Neural cell (in vitro differentiated cells): ENCODE measurements around the gene AHRR. TPM values are rescaled to one million over a fixed set of nuclear protein-coding genes. Genes with fewer than 3 reads are reported as not detected.

Experiments
- H2AFZ ChIP-seq: fragments of 200-600, 300-800 bp; sonication (generic), shearing (Covaris generic); 2 replicates; pipeline ENCODE4 v1.6.0; 2014; ENCODE audit warnings: low read depth, mild to moderate bottlenecking, antibody characterized with exemption, low read length, moderate library complexity
- H3F3A ChIP-seq: fragments of 200-600 bp; shearing (Covaris generic); 2 replicates; pipeline ENCODE4 v1.6.1; 2016; ENCODE audit warnings: mild to moderate bottlenecking, moderate library complexity, mixed read lengths, antibody characterized with exemption, low read length; ENCODE audit not compliant: insufficient read depth, poor library complexity, severe bottlenecking
- H3K27ac ChIP-seq: fragments of 200-600, 300-800 bp; sonication (generic), shearing (Covaris generic); 2 replicates; pipeline ENCODE4 v1.5.1; 2014; ENCODE audit warnings: mild to moderate bottlenecking, low read length, moderate library complexity
- H3K27me3 ChIP-seq: fragments of 300-800, 200-600 bp; sonication (generic), shearing (Covaris generic); 2 replicates; pipeline ENCODE4 v1.6.0; 2014; ENCODE audit warnings: mild to moderate bottlenecking, low read depth, low read length, moderate library complexity; ENCODE audit not compliant: insufficient read depth
- H3K36me3 ChIP-seq: fragments of 300-800, 200-600 bp; sonication (generic), shearing (Covaris generic); 2 replicates; pipeline ENCODE4 v1.5.1; 2014; ENCODE audit warnings: mild to moderate bottlenecking, antibody characterized with exemption, low read length, moderate library complexity; ENCODE audit not compliant: insufficient read depth
- H3K4me2 ChIP-seq: fragments of 300-800, 200-600 bp; sonication (generic), shearing (Covaris generic); 2 replicates; pipeline ENCODE4 v1.6.0; 2014; ENCODE audit warnings: mild to moderate bottlenecking, low read length
- H3K4me3 ChIP-seq: fragments of 300-800, 200-600 bp; sonication (generic), shearing (Covaris generic); 2 replicates; pipeline ENCODE4 v1.5.1; 2014; ENCODE audit warnings: mild to moderate bottlenecking, low read length, moderate library complexity
- H3K79me2 ChIP-seq: fragments of 200-600 bp; shearing (Covaris generic); replicated peaks from 2 replicates; pipeline ENCODE4 v1.6.0; 2014; ENCODE audit warnings: mild to moderate bottlenecking, low read length, moderate library complexity; ENCODE audit not compliant: insufficient read depth
- H3K9ac ChIP-seq: fragments of 300-800, 200-600 bp; sonication (generic), shearing (Covaris generic); 2 replicates; pipeline ENCODE4 v1.6.1; 2016; ENCODE audit warnings: mild to moderate bottlenecking, low read length, mixed read lengths
- H3K9me2 ChIP-seq: fragments of 200-600 bp; shearing (Covaris generic); 2 replicates; pipeline ENCODE4 v1.6.1; 2016; ENCODE audit warnings: mild to moderate bottlenecking, low read length, mixed read lengths; ENCODE audit not compliant: insufficient read depth
- H3K9me3 ChIP-seq: fragments of 200-600, 300-800 bp; sonication (generic), shearing (Covaris generic); 2 replicates; pipeline ENCODE4 v1.6.1; 2016; ENCODE audit warnings: mild to moderate bottlenecking, mixed run types, low read length, moderate library complexity, mixed read lengths
- H4K20me1 ChIP-seq: fragments of 200-600 bp; shearing (Covaris generic); 2 replicates; pipeline ENCODE4 v1.6.1; 2016; ENCODE audit warnings: mild to moderate bottlenecking, mixed run types; ENCODE audit not compliant: insufficient read depth
- EP300 ChIP-seq: fragments of 450-650 bp; conservative IDR thresholded peaks from 2 replicates; pipeline ENCODE4 v1.6.1; 2014; ENCODE audit warnings: antibody characterized with exemption, mild to moderate bottlenecking, moderate library complexity; ENCODE audit not compliant: poor library complexity, severe bottlenecking
- EZH2 ChIP-seq: fragments of 200-600, 300-800 bp; shearing (Covaris generic), sonication (generic); IDR thresholded peaks from 2 replicates; pipeline ENCODE4 v1.6.1; 2014; ENCODE audit warnings: antibody characterized with exemption, low read length, borderline replicate concordance, mild to moderate bottlenecking; ENCODE audit not compliant: insufficient read depth, poor library complexity, severe bottlenecking
- MXI1 ChIP-seq: fragments of 450-650 bp; conservative IDR thresholded peaks from 2 replicates; pipeline ENCODE4 v1.6.1; 2014; ENCODE audit warnings: antibody characterized with exemption, mild to moderate bottlenecking; ENCODE audit not compliant: poor library complexity, severe bottlenecking
- POLR2AphosphoS5 ChIP-seq: IDR thresholded peaks from 2 replicates; pipeline ENCODE4 v1.6.1; 2012
- RAD21 ChIP-seq: fragments of 450-650 bp; conservative IDR thresholded peaks from 2 replicates; pipeline ENCODE4 v1.6.1; 2014; ENCODE audit warnings: antibody characterized with exemption, mild to moderate bottlenecking, moderate library complexity
- SMC3 ChIP-seq: fragments of 450-650 bp; conservative IDR thresholded peaks from 2 replicates; pipeline ENCODE4 v1.6.1; 2014; ENCODE audit warnings: antibody characterized with exemption, mild to moderate bottlenecking, moderate library complexity; ENCODE audit not compliant: poor library complexity
- TAF1 ChIP-seq: IDR thresholded peaks from 2 replicates; pipeline ENCODE4 v1.6.1; 2012; ENCODE audit warnings: low read depth
- polyA plus RNA-seq: library from polyadenylated mRNA; depleted of rRNA; stranded (reverse); fragments of >200 nt; gene quantifications from 2 replicates; pipeline ENCODE4 v1.2.3, GENCODE V29; 2014
- TF ChIP-seq, protein P1 (sequence below): fragments of 450-650 bp; IDR thresholded peaks from 2 replicates; pipeline ENCODE4 v1.5.1; 2014; ENCODE audit warnings: antibody characterized with exemption, mild to moderate bottlenecking, moderate library complexity; ENCODE audit not compliant: poor library complexity, severe bottlenecking
- TF ChIP-seq, protein P2 (sequence below): IDR thresholded peaks from 2 replicates; pipeline ENCODE4 v1.6.1; 2012; ENCODE audit warnings: borderline replicate concordance

AHRR gene
- polyA plus RNA-seq, 1 donor from 2014 or later = 0.26 TPM

- no peak overlapping the region for H3K9ac ChIP-seq
- H3K4me2 ChIP-seq = no peak overlapping the region
- no peaks in the 10 kb centered on the region for H3K9me3 ChIP-seq
- TF ChIP-seq, protein P1, sequence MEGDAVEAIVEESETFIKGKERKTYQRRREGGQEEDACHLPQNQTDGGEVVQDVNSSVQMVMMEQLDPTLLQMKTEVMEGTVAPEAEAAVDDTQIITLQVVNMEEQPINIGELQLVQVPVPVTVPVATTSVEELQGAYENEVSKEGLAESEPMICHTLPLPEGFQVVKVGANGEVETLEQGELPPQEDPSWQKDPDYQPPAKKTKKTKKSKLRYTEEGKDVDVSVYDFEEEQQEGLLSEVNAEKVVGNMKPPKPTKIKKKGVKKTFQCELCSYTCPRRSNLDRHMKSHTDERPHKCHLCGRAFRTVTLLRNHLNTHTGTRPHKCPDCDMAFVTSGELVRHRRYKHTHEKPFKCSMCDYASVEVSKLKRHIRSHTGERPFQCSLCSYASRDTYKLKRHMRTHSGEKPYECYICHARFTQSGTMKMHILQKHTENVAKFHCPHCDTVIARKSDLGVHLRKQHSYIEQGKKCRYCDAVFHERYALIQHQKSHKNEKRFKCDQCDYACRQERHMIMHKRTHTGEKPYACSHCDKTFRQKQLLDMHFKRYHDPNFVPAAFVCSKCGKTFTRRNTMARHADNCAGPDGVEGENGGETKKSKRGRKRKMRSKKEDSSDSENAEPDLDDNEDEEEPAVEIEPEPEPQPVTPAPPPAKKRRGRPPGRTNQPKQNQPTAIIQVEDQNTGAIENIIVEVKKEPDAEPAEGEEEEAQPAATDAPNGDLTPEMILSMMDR = no peak
- no peak for TF ChIP-seq RAD21
- no peak for TF ChIP-seq EZH2
- TF ChIP-seq TAF1 = no peak
- no peak overlapping the region for H2AFZ ChIP-seq
- H3K27ac ChIP-seq = no peak overlapping the region
- H3K27me3 ChIP-seq = peaks cover 29% of the 10 kb centered on the region
- H3K36me3 ChIP-seq = no peaks in the 10 kb centered on the region
- no peaks in the 10 kb centered on the region for H3K79me2 ChIP-seq
- no peaks in the 10 kb centered on the region for H4K20me1 ChIP-seq
- H3K9me2 ChIP-seq = no peaks in the 10 kb centered on the region
- H3F3A ChIP-seq = no peaks in the 10 kb centered on the region
- H3K4me3 ChIP-seq = no peak overlapping the region
Observed at GRCh38 chr5:376799-377325, 55.3 kb downstream of the AHRR start.

DNA sequence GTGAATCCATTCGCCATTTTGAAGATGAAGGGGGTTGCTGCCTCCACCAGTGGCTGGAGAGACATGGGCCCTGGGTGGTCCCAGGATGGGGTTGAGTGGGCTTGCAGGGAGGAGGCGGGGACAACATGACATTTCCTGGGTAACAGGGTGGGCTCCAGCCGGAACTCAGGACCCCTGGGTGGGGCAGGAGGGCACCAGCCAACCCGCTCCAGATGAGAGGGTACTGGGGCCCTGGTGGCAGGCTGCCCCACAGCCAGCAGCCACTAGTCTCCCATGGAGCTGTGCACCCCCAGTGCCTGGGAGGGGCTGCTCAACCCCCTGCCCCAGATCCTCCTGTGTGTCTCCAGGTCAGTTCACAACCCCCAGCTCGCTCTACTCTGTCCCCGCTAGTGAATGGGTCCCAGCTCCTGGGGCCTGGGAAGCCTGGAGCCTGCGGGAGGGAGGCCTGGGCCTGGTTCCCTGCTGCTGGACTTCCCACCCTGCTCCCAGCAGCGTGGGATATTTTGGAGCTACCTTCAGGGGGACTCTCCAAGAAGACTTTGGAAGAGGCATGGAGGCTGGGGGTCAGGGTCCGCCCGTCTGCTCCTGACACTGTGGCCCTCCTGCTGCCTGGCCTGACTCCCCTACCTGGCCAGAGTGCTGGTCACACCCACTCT is 55.9 kb downstream of the AHRR start:
- no peaks in the 10 kb centered on the region for H3K79me2 ChIP-seq
- H3K9me2 ChIP-seq = no peaks in the 10 kb centered on the region
- no peak overlapping the region for H3K4me2 ChIP-seq
- H2AFZ ChIP-seq = no peak overlapping the region
- H3K36me3 ChIP-seq = no peaks in the 10 kb centered on the region
- H3F3A ChIP-seq = no peaks in the 10 kb centered on the region
- H4K20me1 ChIP-seq = no peaks in the 10 kb centered on the region
- peaks cover 25% of the 10 kb centered on the region for H3K27me3 ChIP-seq
- no peaks in the 10 kb centered on the region for H3K9me3 ChIP-seq
- no peak overlapping the region for H3K4me3 ChIP-seq
- H3K9ac ChIP-seq = no peak overlapping the region
- TF ChIP-seq EP300 (no peak), RAD21 (no peak), MXI1 (no peak), EZH2 (no peak)
- no peak overlapping the region for H3K27ac ChIP-seq

DNA sequence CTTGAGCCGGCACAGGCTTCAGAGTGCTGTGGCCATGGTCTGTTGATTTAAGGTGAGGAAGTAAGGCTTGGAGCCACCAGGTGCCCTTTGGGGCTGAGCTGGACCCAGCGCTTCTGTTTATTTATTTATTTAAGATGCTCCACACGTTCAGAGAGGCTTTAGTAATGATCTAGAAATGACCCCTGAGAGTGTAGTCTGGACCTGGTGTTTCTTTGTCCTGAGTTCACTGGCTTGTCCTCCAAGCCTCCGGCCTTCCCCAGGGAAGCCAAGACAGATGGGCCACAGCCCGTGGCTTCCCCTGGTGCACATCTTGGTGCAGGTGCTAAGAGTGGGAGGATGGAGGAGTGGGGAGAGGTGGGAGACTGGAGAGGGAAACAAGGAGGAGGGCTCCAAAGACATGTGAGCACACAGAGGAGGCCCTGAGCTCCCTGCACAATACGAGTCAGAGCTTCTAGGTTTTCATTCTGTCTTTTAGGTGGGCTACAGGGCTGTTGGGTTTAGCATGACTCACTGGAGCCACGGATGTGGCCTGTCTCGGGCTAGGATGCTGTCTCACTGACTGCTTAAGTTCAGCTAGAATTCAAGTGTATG is 56.9 kb downstream of the AHRR start:
- no peak overlapping the region for H2AFZ ChIP-seq
- peaks cover 16% of the 10 kb centered on the region for H3K27me3 ChIP-seq
- H3K9ac ChIP-seq = no peak overlapping the region
- no peaks in the 10 kb centered on the region for H3K36me3 ChIP-seq
- H3F3A ChIP-seq = no peaks in the 10 kb centered on the region
- no peaks in the 10 kb centered on the region for H3K9me3 ChIP-seq
- no peaks in the 10 kb centered on the region for H3K9me2 ChIP-seq
- H3K79me2 ChIP-seq = no peaks in the 10 kb centered on the region
- no peak overlapping the region for H3K27ac ChIP-seq
- no peak for TF ChIP-seq TAF1
- TF ChIP-seq POLR2AphosphoS5 = no peak
- TF ChIP-seq EZH2 = no peak
- no peak for TF ChIP-seq MXI1
- TF ChIP-seq RAD21 = no peak
- no peak for TF ChIP-seq EP300
- TF ChIP-seq, protein P1 = no peak
- TF ChIP-seq, protein P2, sequence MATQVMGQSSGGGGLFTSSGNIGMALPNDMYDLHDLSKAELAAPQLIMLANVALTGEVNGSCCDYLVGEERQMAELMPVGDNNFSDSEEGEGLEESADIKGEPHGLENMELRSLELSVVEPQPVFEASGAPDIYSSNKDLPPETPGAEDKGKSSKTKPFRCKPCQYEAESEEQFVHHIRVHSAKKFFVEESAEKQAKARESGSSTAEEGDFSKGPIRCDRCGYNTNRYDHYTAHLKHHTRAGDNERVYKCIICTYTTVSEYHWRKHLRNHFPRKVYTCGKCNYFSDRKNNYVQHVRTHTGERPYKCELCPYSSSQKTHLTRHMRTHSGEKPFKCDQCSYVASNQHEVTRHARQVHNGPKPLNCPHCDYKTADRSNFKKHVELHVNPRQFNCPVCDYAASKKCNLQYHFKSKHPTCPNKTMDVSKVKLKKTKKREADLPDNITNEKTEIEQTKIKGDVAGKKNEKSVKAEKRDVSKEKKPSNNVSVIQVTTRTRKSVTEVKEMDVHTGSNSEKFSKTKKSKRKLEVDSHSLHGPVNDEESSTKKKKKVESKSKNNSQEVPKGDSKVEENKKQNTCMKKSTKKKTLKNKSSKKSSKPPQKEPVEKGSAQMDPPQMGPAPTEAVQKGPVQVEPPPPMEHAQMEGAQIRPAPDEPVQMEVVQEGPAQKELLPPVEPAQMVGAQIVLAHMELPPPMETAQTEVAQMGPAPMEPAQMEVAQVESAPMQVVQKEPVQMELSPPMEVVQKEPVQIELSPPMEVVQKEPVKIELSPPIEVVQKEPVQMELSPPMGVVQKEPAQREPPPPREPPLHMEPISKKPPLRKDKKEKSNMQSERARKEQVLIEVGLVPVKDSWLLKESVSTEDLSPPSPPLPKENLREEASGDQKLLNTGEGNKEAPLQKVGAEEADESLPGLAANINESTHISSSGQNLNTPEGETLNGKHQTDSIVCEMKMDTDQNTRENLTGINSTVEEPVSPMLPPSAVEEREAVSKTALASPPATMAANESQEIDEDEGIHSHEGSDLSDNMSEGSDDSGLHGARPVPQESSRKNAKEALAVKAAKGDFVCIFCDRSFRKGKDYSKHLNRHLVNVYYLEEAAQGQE = no peak
- TF ChIP-seq SMC3 = no peak
- H3K4me2 ChIP-seq = no peak overlapping the region
- no peak overlapping the region for H3K4me3 ChIP-seq
- H4K20me1 ChIP-seq = no peaks in the 10 kb centered on the region
